SK-N-SH treated with all-trans-retinoic acid at 6 μM for 48 hours (cell line): Measurements from ENCODE around the gene BHMT2.

ENCODE experiments used
- ATAC-seq: fragments of 200-7000 bp; cut with Tn5 transposase; 3 replicates; pipeline ENCODE4 v1.9.1; 2020; ENCODE audit warnings: mild to moderate bottlenecking, moderate library complexity
- ARNTL ChIP-seq: fragments of 450-650 bp; formaldehyde crosslinking; IDR thresholded peaks from 2 replicates; pipeline ENCODE4 v1.5.0; 2020; ENCODE audit warnings: low read depth, mild to moderate bottlenecking, moderate library complexity, borderline replicate concordance
- BACH2 ChIP-seq: fragments of 250-450 bp; sonication (Bioruptor Pico); IDR thresholded peaks from 2 replicates; pipeline ENCODE4 v1.9.0; 2021; ENCODE audit warnings: mild to moderate bottlenecking, borderline replicate concordance
- CSDC2 ChIP-seq: fragments of 250-450 bp; sonication (Bioruptor Pico); IDR thresholded peaks from 2 replicates; pipeline ENCODE4 v1.5.0; 2020; ENCODE audit warnings: mild to moderate bottlenecking, moderate library complexity
- CSRNP3 ChIP-seq: fragments of 250-450 bp; sonication (Bioruptor Pico); IDR thresholded peaks from 2 replicates; pipeline ENCODE4 v1.5.1; 2021; ENCODE audit warnings: mild to moderate bottlenecking, moderate library complexity
- ESRRG ChIP-seq: fragments of 250-450 bp; sonication (Bioruptor Pico); IDR thresholded peaks from 2 replicates; pipeline ENCODE4 v1.6.1; 2021; ENCODE audit warnings: mild to moderate bottlenecking
- GLIS3 ChIP-seq: fragments of 250-450 bp; sonication (Bioruptor Pico); IDR thresholded peaks from 2 replicates; pipeline ENCODE4 v1.5.0; 2020; ENCODE audit warnings: mild to moderate bottlenecking, moderate library complexity
- ISL1 ChIP-seq: fragments of 250-450 bp; sonication (Bioruptor Pico); IDR thresholded peaks from 2 replicates; pipeline ENCODE4 v2.1.2; 2022; ENCODE audit warnings: mild to moderate bottlenecking, moderate library complexity
- OSR1 ChIP-seq: fragments of 250-450 bp; sonication (Bioruptor Pico); IDR thresholded peaks from 2 replicates; pipeline ENCODE4 v1.8.0; 2022; ENCODE audit warnings: moderate library complexity, mild to moderate bottlenecking, inconsistent platforms
- POU6F1 ChIP-seq: fragments of 250-450 bp; sonication (Bioruptor Pico); IDR thresholded peaks from 2 replicates; pipeline ENCODE4 v1.8.0; 2021; ENCODE audit warnings: low read depth, mild to moderate bottlenecking, moderate library complexity, borderline replicate concordance
- PPARA ChIP-seq: fragments of 250-450 bp; sonication (Bioruptor Pico); IDR thresholded peaks from 2 replicates; pipeline ENCODE4 v1.5.0; 2020; ENCODE audit warnings: mild to moderate bottlenecking, borderline replicate concordance
- RARB ChIP-seq: fragments of 250-450 bp; sonication (Bioruptor Pico); IDR thresholded peaks from 2 replicates; pipeline ENCODE4 v1.8.0; 2021; ENCODE audit warnings: mild to moderate bottlenecking, moderate library complexity
- SNAI2 ChIP-seq: fragments of 250-450 bp; sonication (Bioruptor Pico); IDR thresholded peaks from 2 replicates; pipeline ENCODE4 v1.5.0; 2020; ENCODE audit warnings: mild to moderate bottlenecking, moderate library complexity
- TCF4 ChIP-seq: fragments of 250-450 bp; sonication (Bioruptor Pico); IDR thresholded peaks from 2 replicates; pipeline ENCODE4 v1.8.0; 2021; ENCODE audit warnings: mild to moderate bottlenecking, moderate library complexity, borderline replicate concordance
- TOX ChIP-seq: fragments of 250-450 bp; sonication (Bioruptor Pico); IDR thresholded peaks from 2 replicates; pipeline ENCODE4 v1.8.0; 2021; ENCODE audit warnings: mild to moderate bottlenecking, moderate library complexity, borderline replicate concordance
- ZC3H10 ChIP-seq: fragments of 250-450 bp; sonication (Bioruptor Pico); IDR thresholded peaks from 2 replicates; pipeline ENCODE4 v1.5.1; 2021; ENCODE audit warnings: mild to moderate bottlenecking, moderate library complexity
- ZFP3 ChIP-seq: fragments of 250-450 bp; sonication (Bioruptor Pico); IDR thresholded peaks from 2 replicates; pipeline ENCODE4 v1.5.0; 2020; ENCODE audit warnings: mild to moderate bottlenecking, moderate library complexity
- ZFP30 ChIP-seq: fragments of 450-650 bp; formaldehyde crosslinking; IDR thresholded peaks from 2 replicates; pipeline ENCODE4 v1.5.0; 2022; ENCODE audit warnings: mild to moderate bottlenecking, moderate library complexity
- ZNF565 ChIP-seq: fragments of 450-650 bp; formaldehyde crosslinking; conservative IDR thresholded peaks from 2 replicates; pipeline ENCODE4 v1.5.0; 2020; ENCODE audit warnings: low read depth, mild to moderate bottlenecking, moderate library complexity
- ZNF70 ChIP-seq: fragments of 450-650 bp; formaldehyde crosslinking; IDR thresholded peaks from 2 replicates; pipeline ENCODE4 v1.5.0; 2020; ENCODE audit warnings: mild to moderate bottlenecking, moderate library complexity
- TF ChIP-seq, protein P1 (sequence below): fragments of 250-450 bp; sonication (Bioruptor Pico); IDR thresholded peaks from 2 replicates; pipeline ENCODE4 v1.5.1; 2020; ENCODE audit warnings: low read depth, mild to moderate bottlenecking, moderate library complexity
- TF ChIP-seq, protein P2 (sequence below): fragments of 250-450 bp; sonication (Bioruptor Pico); IDR thresholded peaks from 2 replicates; pipeline ENCODE4 v1.8.0; 2020; ENCODE audit warnings: mild to moderate bottlenecking, moderate library complexity, borderline replicate concordance
- TF ChIP-seq, protein P3 (sequence below): fragments of 250-450 bp; sonication (Bioruptor Pico); IDR thresholded peaks from 2 replicates; pipeline ENCODE4 v1.5.0; 2020; ENCODE audit warnings: mild to moderate bottlenecking, moderate library complexity

BHMT2 gene

GRCh38 chr5:79022771-79023170 lies 46.8 kb upstream of the BHMT2 start:
- ATAC-seq, result no peak

GRCh38 chr5:79023348-79023747 lies 46.2 kb upstream of the BHMT2 start:
- no peak for ATAC-seq
- no peak for TF ChIP-seq ARNTL (CRISPR knock-in tag)
- no peak for TF ChIP-seq ZFP30 (CRISPR knock-in tag)
- TF ChIP-seq BACH2 (CRISPR knock-in tag), result no peak
- TF ChIP-seq ZFP3 (CRISPR knock-in tag), result no peak
- TF ChIP-seq POU6F1 (CRISPR knock-in tag), result no peak
- no peak for TF ChIP-seq RARB (CRISPR knock-in tag)
- no peak for TF ChIP-seq ISL1
- TF ChIP-seq TOX, result no peak
- no peak for TF ChIP-seq ZNF70
- no peak for TF ChIP-seq CSDC2 (CRISPR knock-in tag)
- TF ChIP-seq, protein P1, sequence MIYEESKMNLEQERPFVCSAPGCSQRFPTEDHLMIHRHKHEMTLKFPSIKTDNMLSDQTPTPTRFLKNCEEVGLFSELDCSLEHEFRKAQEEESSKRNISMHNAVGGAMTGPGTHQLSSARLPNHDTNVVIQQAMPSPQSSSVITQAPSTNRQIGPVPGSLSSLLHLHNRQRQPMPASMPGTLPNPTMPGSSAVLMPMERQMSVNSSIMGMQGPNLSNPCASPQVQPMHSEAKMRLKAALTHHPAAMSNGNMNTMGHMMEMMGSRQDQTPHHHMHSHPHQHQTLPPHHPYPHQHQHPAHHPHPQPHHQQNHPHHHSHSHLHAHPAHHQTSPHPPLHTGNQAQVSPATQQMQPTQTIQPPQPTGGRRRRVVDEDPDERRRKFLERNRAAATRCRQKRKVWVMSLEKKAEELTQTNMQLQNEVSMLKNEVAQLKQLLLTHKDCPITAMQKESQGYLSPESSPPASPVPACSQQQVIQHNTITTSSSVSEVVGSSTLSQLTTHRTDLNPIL (CRISPR knock-in tag), result no peak
- TF ChIP-seq, protein P2, sequence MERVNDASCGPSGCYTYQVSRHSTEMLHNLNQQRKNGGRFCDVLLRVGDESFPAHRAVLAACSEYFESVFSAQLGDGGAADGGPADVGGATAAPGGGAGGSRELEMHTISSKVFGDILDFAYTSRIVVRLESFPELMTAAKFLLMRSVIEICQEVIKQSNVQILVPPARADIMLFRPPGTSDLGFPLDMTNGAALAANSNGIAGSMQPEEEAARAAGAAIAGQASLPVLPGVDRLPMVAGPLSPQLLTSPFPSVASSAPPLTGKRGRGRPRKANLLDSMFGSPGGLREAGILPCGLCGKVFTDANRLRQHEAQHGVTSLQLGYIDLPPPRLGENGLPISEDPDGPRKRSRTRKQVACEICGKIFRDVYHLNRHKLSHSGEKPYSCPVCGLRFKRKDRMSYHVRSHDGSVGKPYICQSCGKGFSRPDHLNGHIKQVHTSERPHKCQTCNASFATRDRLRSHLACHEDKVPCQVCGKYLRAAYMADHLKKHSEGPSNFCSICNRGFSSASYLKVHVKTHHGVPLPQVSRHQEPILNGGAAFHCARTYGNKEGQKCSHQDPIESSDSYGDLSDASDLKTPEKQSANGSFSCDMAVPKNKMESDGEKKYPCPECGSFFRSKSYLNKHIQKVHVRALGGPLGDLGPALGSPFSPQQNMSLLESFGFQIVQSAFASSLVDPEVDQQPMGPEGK, result no peak
- TF ChIP-seq, all 23 proteins: peak for 0

More at GRCh38 chr5:79022771-79023170, 46.8 kb upstream of the BHMT2 start:
- no peak for TF ChIP-seq ZFP30 (CRISPR knock-in tag)
- no peak for TF ChIP-seq OSR1
- no peak for TF ChIP-seq CSDC2 (CRISPR knock-in tag)
- no peak for TF ChIP-seq TCF4 (CRISPR knock-in tag)
- no peak for TF ChIP-seq TOX
- no peak for TF ChIP-seq GLIS3 (CRISPR knock-in tag)
- no peak for TF ChIP-seq POU6F1 (CRISPR knock-in tag)
- no peak for TF ChIP-seq ESRRG (CRISPR knock-in tag)
- TF ChIP-seq ISL1, result no peak
- no peak for TF ChIP-seq SNAI2
- TF ChIP-seq CSRNP3 (CRISPR knock-in tag), result no peak
- TF ChIP-seq ZC3H10 (CRISPR knock-in tag), result no peak
- TF ChIP-seq, protein P3, sequence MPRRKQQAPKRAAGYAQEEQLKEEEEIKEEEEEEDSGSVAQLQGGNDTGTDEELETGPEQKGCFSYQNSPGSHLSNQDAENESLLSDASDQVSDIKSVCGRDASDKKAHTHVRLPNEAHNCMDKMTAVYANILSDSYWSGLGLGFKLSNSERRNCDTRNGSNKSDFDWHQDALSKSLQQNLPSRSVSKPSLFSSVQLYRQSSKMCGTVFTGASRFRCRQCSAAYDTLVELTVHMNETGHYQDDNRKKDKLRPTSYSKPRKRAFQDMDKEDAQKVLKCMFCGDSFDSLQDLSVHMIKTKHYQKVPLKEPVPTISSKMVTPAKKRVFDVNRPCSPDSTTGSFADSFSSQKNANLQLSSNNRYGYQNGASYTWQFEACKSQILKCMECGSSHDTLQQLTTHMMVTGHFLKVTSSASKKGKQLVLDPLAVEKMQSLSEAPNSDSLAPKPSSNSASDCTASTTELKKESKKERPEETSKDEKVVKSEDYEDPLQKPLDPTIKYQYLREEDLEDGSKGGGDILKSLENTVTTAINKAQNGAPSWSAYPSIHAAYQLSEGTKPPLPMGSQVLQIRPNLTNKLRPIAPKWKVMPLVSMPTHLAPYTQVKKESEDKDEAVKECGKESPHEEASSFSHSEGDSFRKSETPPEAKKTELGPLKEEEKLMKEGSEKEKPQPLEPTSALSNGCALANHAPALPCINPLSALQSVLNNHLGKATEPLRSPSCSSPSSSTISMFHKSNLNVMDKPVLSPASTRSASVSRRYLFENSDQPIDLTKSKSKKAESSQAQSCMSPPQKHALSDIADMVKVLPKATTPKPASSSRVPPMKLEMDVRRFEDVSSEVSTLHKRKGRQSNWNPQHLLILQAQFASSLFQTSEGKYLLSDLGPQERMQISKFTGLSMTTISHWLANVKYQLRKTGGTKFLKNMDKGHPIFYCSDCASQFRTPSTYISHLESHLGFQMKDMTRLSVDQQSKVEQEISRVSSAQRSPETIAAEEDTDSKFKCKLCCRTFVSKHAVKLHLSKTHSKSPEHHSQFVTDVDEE (CRISPR knock-in tag), result no peak
- TF ChIP-seq ZFP3 (CRISPR knock-in tag), result no peak
- no peak for TF ChIP-seq ARNTL (CRISPR knock-in tag)
- no peak for TF ChIP-seq PPARA (CRISPR knock-in tag)
- no peak for TF ChIP-seq ZNF565
- TF ChIP-seq ZNF70, result no peak
- TF ChIP-seq BACH2 (CRISPR knock-in tag), result no peak
- no peak for TF ChIP-seq RARB (CRISPR knock-in tag)
